LNCAP (cell line): ENCODE results near the gene KCNC4.

Experiments
- TF ChIP-seq, protein P1 (sequence below): fragments of 450-650 bp; IDR thresholded peaks from 2 replicates; pipeline ENCODE4 v1.5.1; 2017; ENCODE audit warnings: mild to moderate bottlenecking

Gene KCNC4

DNA sequence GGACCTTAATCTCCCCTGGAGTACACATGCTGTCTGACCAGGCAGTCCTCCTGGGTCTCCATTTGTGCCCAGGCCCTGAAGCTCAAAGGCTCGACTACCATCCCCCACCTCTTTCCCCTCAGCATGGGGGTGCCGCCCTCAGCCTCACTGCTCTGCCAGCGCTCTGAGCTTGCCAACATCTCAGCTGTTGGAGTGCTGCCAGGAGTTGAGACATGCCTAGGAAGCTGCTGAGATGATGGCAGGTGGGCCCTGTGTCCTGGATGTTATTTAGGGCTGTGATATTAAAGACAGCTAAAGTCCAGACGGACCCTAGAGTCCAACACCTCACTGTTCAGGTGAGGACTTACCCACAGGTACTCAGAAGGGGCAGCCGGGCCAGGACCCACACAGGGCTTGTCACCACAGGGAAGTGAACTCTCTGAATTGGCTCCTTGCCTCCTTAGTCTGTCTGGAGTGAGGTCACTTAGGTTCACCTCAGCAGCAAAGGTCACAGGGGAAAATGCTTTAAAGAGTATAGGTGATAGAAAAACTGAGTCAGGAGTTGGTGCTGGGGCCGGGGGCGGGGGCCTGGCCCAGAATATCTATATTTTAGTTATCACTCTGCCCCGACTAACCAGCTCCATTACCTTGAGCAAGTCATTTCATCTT lies 19.7 kb upstream of the KCNC4 start:
- TF ChIP-seq, protein P1, sequence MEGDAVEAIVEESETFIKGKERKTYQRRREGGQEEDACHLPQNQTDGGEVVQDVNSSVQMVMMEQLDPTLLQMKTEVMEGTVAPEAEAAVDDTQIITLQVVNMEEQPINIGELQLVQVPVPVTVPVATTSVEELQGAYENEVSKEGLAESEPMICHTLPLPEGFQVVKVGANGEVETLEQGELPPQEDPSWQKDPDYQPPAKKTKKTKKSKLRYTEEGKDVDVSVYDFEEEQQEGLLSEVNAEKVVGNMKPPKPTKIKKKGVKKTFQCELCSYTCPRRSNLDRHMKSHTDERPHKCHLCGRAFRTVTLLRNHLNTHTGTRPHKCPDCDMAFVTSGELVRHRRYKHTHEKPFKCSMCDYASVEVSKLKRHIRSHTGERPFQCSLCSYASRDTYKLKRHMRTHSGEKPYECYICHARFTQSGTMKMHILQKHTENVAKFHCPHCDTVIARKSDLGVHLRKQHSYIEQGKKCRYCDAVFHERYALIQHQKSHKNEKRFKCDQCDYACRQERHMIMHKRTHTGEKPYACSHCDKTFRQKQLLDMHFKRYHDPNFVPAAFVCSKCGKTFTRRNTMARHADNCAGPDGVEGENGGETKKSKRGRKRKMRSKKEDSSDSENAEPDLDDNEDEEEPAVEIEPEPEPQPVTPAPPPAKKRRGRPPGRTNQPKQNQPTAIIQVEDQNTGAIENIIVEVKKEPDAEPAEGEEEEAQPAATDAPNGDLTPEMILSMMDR: no peak

DNA sequence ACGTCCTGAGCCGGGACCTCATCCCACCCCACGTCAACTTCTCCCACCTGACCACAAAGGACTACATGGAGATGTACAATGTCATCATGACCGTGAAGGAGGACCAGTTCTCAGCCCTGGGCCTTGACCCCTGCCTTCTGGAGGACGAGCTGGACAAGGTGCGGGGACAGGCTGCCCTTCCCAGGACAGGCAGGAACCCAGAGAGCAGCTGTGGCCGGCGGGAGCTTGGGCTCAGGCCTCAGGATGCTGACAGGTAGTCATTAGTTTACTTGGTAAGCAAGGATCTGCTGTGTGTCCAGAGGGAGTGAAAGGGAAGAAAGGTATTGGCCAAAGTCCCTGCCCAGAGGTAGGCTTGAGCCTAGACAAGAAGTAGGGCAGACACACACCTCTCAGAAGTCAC lies 17.6 kb upstream of the KCNC4 start:
- TF ChIP-seq, protein P1: no peak

DNA sequence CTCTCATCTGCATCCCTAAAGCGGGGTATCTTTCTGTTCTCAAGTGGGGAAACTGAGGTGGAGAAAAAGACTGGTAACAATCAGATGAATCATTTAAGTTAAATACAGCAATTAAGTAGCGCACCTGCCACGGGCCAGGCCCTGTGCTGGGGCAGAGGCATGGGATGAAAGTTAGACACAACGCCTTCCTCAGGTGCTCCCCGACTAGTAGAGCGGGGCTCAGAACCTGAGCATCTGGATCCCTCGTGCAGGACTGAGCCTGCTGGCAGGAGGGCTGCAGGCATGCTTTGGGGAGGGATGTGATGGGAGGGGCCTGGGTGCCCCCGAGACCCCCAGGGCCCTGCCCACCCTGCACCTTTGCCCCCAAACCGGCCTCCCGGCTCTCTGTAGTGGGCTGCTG lies 14.9 kb upstream of the KCNC4 start:
- TF ChIP-seq, protein P1: no peak

DNA sequence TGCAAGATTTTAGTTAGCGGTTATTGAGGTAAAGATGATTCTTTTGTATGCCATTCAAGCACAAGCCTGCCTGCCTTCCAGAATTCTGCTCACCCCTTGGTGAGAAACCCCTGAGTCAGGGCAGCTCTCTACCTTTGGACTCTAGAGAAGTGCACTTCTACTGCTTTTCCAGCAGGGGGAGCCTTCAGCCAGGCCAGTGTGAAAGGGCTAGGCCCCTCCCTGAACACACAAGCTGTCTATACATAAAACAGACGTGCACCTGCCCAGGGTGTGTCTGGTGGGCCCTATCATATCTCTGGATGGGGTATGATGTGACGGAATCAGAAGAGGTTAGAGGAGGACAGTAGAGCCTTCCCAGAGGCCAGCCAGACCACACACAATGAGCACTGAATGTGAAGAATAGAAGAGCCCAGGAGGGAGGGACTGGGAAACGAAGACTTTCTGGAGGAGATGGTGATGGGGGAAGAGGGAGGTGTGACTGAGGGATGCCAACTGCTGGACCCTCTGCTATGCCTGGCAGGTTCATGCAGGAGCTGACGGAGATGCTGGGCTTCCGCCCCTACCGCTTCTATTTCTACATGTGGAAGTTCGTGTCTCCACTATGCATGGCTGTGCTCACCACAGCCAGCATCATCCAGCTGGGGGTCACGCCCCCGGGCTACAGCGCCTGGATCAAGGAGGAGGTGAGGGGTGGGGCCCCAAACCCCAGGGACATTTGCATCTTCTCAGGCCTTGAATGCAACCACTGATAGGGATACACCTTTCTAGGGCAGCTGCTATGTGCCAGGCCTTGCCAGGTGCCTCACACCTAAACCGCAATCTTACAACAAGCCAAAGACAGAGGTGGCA lies 13.0 kb upstream of the KCNC4 start:
- TF ChIP-seq, protein P1: peak; percentile 97

DNA sequence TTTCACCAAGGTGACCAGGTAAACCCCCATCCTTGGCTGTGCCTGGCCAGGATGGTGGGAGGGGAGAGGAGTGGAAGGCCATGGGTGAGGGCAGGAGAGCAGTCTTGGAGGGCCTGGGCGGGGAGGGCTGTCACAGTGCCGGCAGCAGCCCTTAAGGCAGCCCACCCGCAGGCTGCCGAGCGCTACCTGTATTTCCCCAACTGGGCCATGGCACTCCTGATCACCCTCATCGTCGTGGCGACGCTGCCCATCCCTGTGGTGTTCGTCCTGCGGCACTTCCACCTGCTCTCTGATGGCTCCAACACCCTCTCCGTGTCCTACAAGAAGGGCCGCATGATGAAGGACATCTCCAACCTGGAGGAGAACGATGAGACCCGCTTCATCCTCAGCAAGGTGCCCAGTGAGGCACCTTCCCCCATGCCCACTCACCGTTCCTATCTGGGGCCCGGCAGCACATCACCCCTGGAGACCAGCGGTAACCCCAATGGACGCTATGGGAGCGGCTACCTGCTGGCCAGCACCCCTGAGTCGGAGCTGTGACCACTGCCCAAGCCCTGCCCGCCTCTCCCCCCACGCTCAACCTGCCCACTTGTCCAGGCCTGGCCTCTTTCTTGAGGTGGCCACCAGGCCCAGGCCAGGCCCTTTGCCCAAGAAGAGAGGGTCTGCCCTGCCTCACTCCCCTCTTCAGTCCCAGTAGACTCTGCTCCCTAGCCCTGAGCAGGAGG lies 12.0 kb upstream of the KCNC4 start:
- TF ChIP-seq, protein P1: no peak

DNA sequence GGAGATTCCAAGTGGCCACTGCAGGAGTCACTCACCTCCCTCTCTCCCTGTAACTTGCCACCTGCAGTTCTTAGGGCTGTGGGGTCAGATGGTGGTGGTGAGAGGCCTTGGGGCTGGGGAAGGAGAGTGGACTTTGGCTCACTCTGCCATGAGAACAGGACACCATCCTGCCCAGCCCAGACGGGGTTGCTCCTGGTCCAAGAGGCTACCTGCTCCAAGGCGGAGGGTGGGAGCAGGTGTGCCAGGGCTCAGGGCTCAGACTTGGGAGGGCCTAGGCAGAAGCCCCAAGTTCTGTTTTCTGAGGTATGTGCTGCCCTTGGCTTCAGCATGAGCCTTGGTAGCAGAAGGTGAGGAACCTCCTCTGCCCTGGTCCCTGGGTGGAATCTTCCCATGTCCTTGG lies 11.4 kb upstream of the KCNC4 start:
- TF ChIP-seq, protein P1: no peak

DNA sequence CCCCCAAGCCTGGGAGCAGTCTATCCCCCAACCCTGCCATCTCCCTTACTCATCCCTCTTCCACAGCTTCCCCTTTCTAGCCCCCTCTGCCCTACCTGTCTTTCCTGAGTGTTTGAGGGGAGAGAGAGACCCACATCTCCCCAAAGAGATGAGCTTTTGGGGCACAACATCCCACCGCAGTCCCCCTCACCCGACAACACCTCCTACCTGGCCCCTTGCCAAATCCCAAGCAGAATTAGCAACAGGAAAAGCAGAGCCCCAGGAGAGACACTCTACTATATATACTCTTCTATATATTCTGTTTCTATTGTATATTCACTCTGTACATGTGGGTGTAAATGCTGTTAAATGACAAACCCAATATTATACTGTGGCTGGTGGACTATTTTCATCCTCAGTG lies 9.9 kb upstream of the KCNC4 start:
- TF ChIP-seq, protein P1: no peak
